GM21390 (cell line): Measurements from ENCODE around the gene KLF7.

Source experiments
- ATAC-seq: cut with Tn5 transposase; IDR thresholded peaks from one replicate; pipeline ENCODE4 v1.9.1; 2021; ENCODE audit not compliant: unreplicated experiment

The KLF7 gene

GRCh38 chr2:207150284-207150683 is 15.5 kb downstream of the KLF7 start:
- peak; percentile 39 for ATAC-seq

GRCh38 chr2:207149249-207150213 is 16.2 kb downstream of the KLF7 start:
- peak; percentile 89 for ATAC-seq

- ATAC-seq, result no peak
Measured at GRCh38 chr2:207148020-207148419, 17.7 kb downstream of the KLF7 start.

- no peak for ATAC-seq
Measured at GRCh38 chr2:207144173-207144785, 21.5 kb downstream of the KLF7 start.

- peak; percentile 57 for ATAC-seq
Measured at GRCh38 chr2:207143215-207144172, 22.3 kb downstream of the KLF7 start.

GRCh38 chr2:207142461-207142860 is 23.3 kb downstream of the KLF7 start:
- ATAC-seq, result no peak

- ATAC-seq, result no peak
Measured at GRCh38 chr2:207141386-207141785, 24.4 kb downstream of the KLF7 start.

GRCh38 chr2:207140265-207140664 is 25.5 kb downstream of the KLF7 start:
- no peak for ATAC-seq

- no peak for ATAC-seq
Measured at GRCh38 chr2:207139552-207139951, 26.2 kb downstream of the KLF7 start.

GRCh38 chr2:207138627-207139297 is 27.0 kb downstream of the KLF7 start:
- ATAC-seq, result no peak

- ATAC-seq, result no peak
Measured at GRCh38 chr2:207137596-207138337, 28.0 kb downstream of the KLF7 start.

- no peak for ATAC-seq
Measured at GRCh38 chr2:207136874-207137273, 28.9 kb downstream of the KLF7 start.

- peak; percentile 48 for ATAC-seq
Measured at GRCh38 chr2:207135801-207136457, 29.8 kb downstream of the KLF7 start.

GRCh38 chr2:207135340-207135739 is 30.4 kb downstream of the KLF7 start:
- ATAC-seq, result no peak

- no peak for ATAC-seq
Measured at GRCh38 chr2:207133820-207134519, 31.8 kb downstream of the KLF7 start.

- ATAC-seq, result no peak
Measured at GRCh38 chr2:207133458-207133819, 32.3 kb downstream of the KLF7 start.

GRCh38 chr2:207132019-207132418 is 33.7 kb downstream of the KLF7 start:
- ATAC-seq, result no peak

GRCh38 chr2:207131594-207131993 is 34.2 kb downstream of the KLF7 start:
- no peak for ATAC-seq
